Psoas muscle (tissue), 8 donors: ENCODE data around the gene CAMK1D. TPM values are rescaled to one million over a fixed set of nuclear protein-coding genes. Genes with fewer than 3 reads are reported as not detected.
"Not testable (repeated sequence)": the region's sequence is repeated elsewhere in the genome, so short reads cannot be mapped to it uniquely, and the experiment has no call there.

ENCODE experiments used
- ATAC-seq, 4 donors: fragments of 200-7000 bp; cut with Tn5 transposase; one replicate each; pipeline ENCODE4 v1.9.1; 2020; ENCODE audit warnings: moderate library complexity in 3 of 4, mild to moderate bottlenecking in 2 of 4
- DNase-seq, 2 donors: peaks; one replicate each; pipeline ENCODE4 v3.0.0-alpha.2; 2020
- H3K27ac ChIP-seq: fragments of 200-600 bp; one replicate; pipeline ENCODE4 v1.8.0; 2022
- H3K27me3 ChIP-seq, 3 donors: fragments of 200-600 bp in 1 of 3; one replicate each; pipeline versions ENCODE4 v1.6.1 to v1.8.0; 2013 to 2022; ENCODE audit warnings: low read length in 2 of 3, mild to moderate bottlenecking in 2 of 3, moderate library complexity in 1 of 3; ENCODE audit not compliant: insufficient read depth in 3 of 3
- H3K36me3 ChIP-seq, 2 donors: fragments of 200-600 bp in 1 of 2; one replicate each; pipeline versions ENCODE4 v1.6.1 to v1.8.0; 2013 to 2022; ENCODE audit warnings: low read depth in 1 of 2, mild to moderate bottlenecking in 1 of 2, moderate library complexity in 1 of 2; ENCODE audit not compliant: insufficient read depth in 1 of 2
- H3K4me1 ChIP-seq: fragments of 200-600 bp; one replicate; pipeline ENCODE4 v1.8.0; 2022
- H3K4me3 ChIP-seq: fragments of 200-600 bp; one replicate; pipeline ENCODE4 v1.8.0; 2022; ENCODE audit warnings: mild to moderate bottlenecking
- H3K9me3 ChIP-seq: fragments of 200-600 bp; one replicate; pipeline ENCODE4 v1.8.0; 2022
- WGBS, 3 donors: extraction: QIAGEN DNeasy Blood & Tissue Kit; methylation state at CpG; one replicate each; pipeline versions ENCODE4 v1.1.6 to v1.1.7; 2013; 5-methylcytosine and 5-hydroxymethylcytosine counted together
- intact Hi-C, 2 donors: fragments of 100-400 bp; cut with DNase I; formaldehyde crosslinking; loops; one replicate each; pipeline versions ENCODE4 v1.11.0 to v1.14.2; 2022
- polyA plus RNA-seq, 3 donors: library from polyadenylated mRNA; stranded (reverse); fragments of 200-250 nt; gene quantifications; one replicate each; pipeline ENCODE4 v1.2.3, GENCODE V29; 2013
- total RNA-seq, 4 donors: library from RNA; stranded (reverse); fragmentation: NEBNext Ultra II Directional in 2 of 4; extraction: Animal tissue kit (Norgen Biotek cat#: 25700) in 2 of 4; gene quantifications; one replicate each; pipeline versions ENCODE4 v1.2.1 to v1.2.4, GENCODE V29; 2021 to 2023
- TF ChIP-seq, protein P1 (sequence below): fragments of 200-600 bp; IDR thresholded peaks from one replicate; pipeline ENCODE4 v1.8.0; 2022; ENCODE audit warnings: antibody characterized with exemption
- donor health status: healthy with polysubstance abuse.
- donor health status: DM: no; HTN: no; CAD: no; lungs with moderate emphysema.
- donor health status: Bipolar disorder and iron deficiency.
- donor health status: healthy.
- donor health status: DM: yes; HTN: yes; CAD: no.
- donor health status: DM: no; HTN: no; CAD: no.
- donor health status: DM: no; HTN: no; CAD: no.
- donor health status: DM: yes; HTN: yes; CAD: no.

Gene CAMK1D
- total and polyA plus RNA-seq, 7 donors, result 0.39 to 1.8 (median 0.53) TPM

DNA sequence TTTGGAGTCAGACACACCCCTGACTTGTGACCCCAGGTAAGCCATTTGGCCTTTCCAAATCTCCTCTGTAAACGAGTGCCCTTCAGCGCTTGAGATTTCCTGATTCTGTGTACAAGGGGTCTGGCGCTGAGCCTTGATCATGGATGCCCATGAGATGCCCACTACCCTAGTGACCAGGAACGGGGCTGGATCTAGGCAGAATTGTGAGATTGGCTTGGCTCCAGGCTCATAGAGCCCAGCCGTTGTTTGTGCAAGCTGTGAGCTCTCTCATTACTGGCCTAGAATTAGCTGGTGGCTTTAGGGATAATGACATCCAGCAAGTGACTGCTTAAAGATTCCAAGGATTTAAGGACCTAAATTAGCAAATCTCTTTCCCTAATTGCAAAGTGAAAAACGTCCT is 84.9 kb downstream of the CAMK1D start:
- ATAC-seq (no peak), DNase-seq (no peak)
- Histone ChIP-seq H3K4me1 (no peaks in the 10 kb centered on the region), H3K36me3 (no peaks in the 10 kb centered on the region), H3K9me3 (no peaks in the 10 kb centered on the region), H3K4me3 (no peak overlapping the region), H3K27ac (no peak overlapping the region), H3K27me3 (peaks cover 0 to 3% (median 0%) of the 10 kb centered on the region in 3 donors)
- 50 to 60% (median 57%) methylated on average over 6 of the region's 6 CpGs for WGBS, 3 donors
- TF ChIP-seq, protein P1, sequence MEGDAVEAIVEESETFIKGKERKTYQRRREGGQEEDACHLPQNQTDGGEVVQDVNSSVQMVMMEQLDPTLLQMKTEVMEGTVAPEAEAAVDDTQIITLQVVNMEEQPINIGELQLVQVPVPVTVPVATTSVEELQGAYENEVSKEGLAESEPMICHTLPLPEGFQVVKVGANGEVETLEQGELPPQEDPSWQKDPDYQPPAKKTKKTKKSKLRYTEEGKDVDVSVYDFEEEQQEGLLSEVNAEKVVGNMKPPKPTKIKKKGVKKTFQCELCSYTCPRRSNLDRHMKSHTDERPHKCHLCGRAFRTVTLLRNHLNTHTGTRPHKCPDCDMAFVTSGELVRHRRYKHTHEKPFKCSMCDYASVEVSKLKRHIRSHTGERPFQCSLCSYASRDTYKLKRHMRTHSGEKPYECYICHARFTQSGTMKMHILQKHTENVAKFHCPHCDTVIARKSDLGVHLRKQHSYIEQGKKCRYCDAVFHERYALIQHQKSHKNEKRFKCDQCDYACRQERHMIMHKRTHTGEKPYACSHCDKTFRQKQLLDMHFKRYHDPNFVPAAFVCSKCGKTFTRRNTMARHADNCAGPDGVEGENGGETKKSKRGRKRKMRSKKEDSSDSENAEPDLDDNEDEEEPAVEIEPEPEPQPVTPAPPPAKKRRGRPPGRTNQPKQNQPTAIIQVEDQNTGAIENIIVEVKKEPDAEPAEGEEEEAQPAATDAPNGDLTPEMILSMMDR, result no peak
- intact Hi-C loops, result no loop called here

DNA sequence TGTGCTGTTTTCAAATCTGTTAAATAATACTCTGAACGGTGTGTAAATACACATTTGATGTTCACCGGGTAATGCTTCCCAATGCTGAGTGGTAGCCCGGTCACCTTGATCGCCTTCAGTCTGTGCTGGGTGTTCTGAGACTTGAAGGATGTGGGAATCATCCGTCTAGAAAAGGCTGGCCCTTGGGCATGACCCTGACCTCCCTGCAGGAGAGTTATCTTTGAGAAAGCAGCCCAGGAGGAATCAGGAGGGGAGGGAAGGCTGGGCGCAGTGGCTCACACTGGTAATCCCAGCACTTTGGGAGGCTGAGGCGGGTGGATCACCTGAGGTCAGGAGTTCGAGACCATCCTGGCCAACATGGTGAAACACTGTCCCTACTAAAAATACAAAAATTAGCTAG is 85.3 kb downstream of the CAMK1D start:
- H3K36me3 ChIP-seq, ATAC-seq, DNase-seq, H3K9me3 ChIP-seq, H3K4me3 ChIP-seq, H3K27ac ChIP-seq, H3K4me1 ChIP-seq, H3K27me3 ChIP-seq, intact Hi-C loops: not testable (repeated sequence)
- 83 to 88% (median 86%) methylated on average over 6 to 8 of the region's 8 CpGs for WGBS, 3 donors

DNA sequence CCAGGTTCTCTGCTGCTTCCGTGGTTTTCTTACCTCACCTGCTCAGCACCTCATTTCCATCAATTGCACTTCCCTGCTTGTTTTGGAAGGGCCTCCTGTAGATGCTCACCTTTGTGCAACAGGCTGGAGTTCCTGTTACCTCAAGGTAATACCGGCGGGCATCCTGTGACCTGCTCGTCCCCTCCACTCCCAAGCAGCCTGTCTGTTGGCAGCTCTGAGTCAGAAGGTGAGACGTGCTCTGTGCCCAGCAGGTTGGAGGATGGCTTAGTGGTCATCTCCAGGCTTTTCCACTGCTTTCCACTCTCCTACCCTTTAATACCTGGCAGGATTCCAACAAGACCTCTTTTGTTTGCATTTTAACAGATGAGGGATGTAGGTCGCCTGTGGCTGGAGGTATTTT is 86.0 kb downstream of the CAMK1D start:
- ATAC-seq (no peak), DNase-seq (no peak)
- intact Hi-C loops, result no loop called here
- no peaks in the 10 kb centered on the region for H3K9me3 ChIP-seq
- TF ChIP-seq, protein P1, result no peak
- peaks cover 0 to 3% (median 0%) of the 10 kb centered on the region in 3 donors for H3K27me3 ChIP-seq
- no peaks in the 10 kb centered on the region for H3K36me3 ChIP-seq
- H3K4me1 ChIP-seq, result no peaks in the 10 kb centered on the region
- no peak overlapping the region for H3K27ac ChIP-seq
- WGBS, 3 donors, result 89 to 95% (median 91%) methylated on average over 6 of the region's 6 CpGs
- no peak overlapping the region for H3K4me3 ChIP-seq

DNA sequence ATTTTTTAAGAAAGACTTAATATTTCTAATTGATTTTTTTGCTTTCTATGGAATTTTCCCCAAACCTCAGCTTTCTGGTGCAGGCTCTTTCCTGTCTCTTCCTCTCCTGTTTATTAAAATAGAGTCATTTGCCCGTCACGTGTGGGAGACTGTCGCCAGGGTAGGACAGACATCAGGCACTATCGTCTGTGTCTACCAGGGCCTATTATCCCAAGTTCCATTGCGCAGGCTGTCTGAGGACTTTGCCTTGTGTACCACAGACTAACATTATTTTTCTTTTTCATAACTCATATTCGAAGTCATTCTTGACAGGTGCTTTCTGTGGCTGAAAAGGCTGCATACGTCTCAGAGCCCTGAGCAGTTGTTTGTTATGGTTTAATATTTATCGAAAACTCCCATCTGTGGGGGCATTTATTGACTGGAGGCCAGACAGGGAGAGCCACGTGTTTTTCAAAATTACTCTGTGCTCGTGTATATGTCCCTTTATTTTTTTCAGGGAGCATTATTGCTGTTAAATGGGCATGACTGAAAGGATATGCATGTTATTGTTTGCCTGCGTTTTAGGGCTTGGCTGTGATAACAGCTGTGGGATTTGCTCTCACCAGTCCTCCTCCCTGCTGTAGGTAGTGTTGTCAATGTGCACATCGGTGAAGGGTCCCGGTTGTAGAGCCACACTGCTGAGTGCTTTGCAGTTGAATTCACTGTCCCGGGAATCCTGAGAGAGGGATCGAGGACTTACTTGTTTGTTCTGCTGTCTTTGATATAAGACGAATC is 89.8 kb downstream of the CAMK1D start:
- H3K36me3 ChIP-seq, result no peaks in the 10 kb centered on the region
- TF ChIP-seq, protein P1, result no peak
- H3K4me3 ChIP-seq, result no peak overlapping the region
- no peak overlapping the region for H3K27ac ChIP-seq
- intact Hi-C loops, result no loop called here
- ATAC-seq, result no peak
- WGBS, 3 donors, result 51 to 60% (median 52%) methylated on average over 16 of the region's 16 CpGs
- no peak for DNase-seq
- no peaks in the 10 kb centered on the region for H3K9me3 ChIP-seq
- no peaks in the 10 kb centered on the region for H3K4me1 ChIP-seq
- H3K27me3 ChIP-seq, result no peaks in the 10 kb centered on the region

DNA sequence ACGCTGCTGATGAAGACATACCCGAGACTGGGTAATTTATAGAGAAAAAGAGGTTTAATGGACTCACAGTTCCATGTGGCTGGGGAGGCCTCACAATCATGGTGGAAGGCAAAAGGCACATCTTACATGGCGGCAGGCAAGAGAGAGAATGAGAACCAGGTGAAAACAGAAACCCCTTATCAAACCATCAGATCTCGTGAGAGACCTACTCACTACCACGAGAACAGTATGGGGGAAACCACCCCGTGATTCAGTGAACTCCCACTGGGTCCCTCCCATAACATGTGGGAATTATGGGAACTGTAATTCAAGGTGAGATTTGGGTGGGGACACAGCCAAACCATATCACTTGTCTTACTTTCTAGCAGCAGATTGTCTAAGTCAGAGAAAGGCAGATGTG is 90.4 kb downstream of the CAMK1D start:
- H3K27me3 ChIP-seq, intact Hi-C loops, H3K36me3 ChIP-seq, ATAC-seq, H3K4me1 ChIP-seq, H3K9me3 ChIP-seq, H3K27ac ChIP-seq, H3K4me3 ChIP-seq, DNase-seq: not testable (repeated sequence)
- WGBS, 3 donors, result 95 to 99% (median 97%) methylated on average over 6 of the region's 6 CpGs

DNA sequence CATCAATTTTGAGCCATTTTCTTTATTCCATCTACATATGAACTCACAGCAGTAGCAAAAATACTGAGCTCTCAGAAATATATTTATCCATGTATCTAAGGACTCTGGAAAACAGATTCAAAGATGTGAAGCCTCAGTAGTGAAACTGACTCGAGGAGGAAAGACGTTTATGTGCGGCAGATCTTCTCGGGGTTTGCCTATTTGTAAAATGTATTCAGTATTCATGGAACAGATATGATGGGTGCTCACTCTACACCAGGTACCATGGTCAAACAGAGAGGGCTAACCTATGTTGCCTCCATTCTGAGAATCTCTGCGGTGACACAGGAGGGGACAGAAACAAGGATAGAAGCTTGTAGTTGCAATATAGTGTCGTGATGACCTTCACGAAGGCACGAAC is 93.7 kb downstream of the CAMK1D start:
- Histone ChIP-seq H3K4me3 (no peak overlapping the region), H3K9me3 (no peaks in the 10 kb centered on the region), H3K27ac (no peak overlapping the region), H3K4me1 (no peaks in the 10 kb centered on the region), H3K36me3 (no peaks in the 10 kb centered on the region), H3K27me3 (no peaks in the 10 kb centered on the region)
- WGBS, 3 donors, result 94 to 95% (median 94%) methylated on average over 8 of the region's 8 CpGs
- intact Hi-C loops, result no loop called here
- TF ChIP-seq, protein P1, result no peak
- no peak for ATAC-seq
- DNase-seq, result no peak
